ENCODE results near the gene TREML1.
A peak's percentile ranks its signal among the peaks of the same experiment; 100 is the strongest.
"Not testable (repeated sequence)": the region's sequence is repeated elsewhere in the genome, so short reads cannot be mapped to it uniquely, and the experiment has no call there.

The TREML1 gene, protein sequence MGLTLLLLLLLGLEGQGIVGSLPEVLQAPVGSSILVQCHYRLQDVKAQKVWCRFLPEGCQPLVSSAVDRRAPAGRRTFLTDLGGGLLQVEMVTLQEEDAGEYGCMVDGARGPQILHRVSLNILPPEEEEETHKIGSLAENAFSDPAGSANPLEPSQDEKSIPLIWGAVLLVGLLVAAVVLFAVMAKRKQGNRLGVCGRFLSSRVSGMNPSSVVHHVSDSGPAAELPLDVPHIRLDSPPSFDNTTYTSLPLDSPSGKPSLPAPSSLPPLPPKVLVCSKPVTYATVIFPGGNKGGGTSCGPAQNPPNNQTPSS

DNA sequence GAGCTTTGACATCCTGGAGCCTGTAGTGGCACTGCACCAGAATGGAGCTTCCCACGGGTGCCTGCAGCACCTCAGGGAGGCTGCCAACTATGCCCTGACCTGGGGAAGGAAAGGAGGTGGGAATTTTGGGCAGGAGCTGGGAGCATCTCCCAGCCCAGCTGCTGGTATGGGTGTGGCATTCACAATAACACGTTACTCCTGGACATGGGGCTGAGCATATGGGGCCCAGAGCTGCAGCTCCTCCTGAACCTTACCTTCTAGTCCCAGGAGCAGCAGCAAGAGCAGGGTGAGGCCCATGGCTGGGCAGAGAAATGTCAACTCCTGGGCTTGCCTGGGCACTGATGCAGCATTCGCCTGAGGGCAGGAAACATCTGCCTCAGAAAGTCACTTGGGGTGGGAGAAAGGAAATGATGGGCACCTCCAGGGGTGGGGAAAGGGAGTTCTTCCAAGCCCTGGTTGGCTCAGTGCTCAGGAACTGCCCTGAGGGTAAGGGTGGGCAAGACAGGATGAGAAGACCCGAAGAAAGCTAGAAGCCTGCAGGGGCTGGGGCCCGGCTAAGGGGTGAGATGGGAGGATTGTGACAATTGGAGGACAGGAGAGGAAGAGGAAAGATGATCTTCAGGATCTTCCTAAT is at the start of gene TREML1:
TSS of gene TREML1 (minus strand) at position 356 of the 634 bp plus-strand sequence. CDS start at position 297, 59 bp downstream.
- DNase-seq (ENCODE audit: low read depth), result no peak

DNA sequence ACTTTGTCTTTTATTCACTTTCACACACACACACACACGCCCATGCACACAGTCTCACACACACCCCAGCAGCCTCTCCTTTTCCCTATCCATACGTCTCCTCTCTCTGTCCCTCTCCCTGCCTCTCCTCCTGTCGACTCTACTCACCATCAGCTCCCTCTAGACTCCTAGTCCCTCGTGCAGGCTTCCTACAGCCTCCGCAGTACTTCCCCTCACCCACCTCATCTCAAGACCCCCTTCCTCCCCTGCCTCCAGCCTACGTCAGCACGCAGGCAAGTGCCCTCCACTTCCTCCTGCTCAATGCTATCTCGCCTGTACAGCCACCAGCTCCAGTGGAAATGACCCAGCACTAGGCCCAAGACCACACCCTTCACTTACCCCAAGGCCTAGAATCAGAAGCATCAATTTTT is 47.6 kb upstream of the TREML1 start:
- DNase-seq (ENCODE audit: low read depth), result no peak

DNA sequence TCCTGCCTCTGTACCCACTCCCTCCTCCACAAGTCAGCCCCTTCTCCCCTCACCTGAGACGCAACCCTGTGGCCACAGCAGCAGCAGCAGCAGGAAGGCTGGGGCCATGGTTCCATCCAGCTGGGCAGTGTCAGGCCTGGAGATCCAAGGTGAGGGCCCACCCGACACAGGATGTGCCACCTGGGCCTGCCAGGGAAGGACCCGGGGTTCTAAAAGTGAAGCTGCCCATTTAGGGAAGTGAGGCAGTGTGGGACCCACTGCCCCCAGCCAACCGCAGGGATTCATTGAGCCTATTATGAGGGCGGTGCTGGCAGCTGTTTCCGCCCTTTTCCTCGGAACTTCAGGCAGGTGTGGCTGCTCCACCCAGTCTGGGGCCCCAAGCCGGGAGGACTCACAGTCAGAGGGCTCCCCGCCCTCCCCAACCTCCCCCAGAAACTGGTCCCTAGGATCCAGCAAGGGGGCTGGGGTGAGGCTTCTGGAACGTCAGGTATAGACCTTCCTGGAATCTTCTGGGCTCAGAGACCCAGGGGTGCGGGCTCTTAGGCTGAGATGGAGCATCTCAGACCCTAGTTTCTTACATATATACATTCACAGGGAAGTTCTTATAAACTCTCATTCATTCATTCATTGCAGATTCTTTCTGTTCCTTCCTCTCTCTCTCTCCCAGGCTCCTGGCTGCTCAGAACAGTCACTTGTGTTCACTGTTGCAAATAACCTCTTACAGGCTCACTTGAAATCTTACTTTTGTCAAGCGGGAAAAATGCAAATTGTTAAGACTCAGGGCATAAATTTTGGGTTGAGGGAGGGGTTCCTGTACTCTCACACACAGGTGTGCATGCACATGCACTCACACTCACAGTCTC is 47.0 kb upstream of the TREML1 start, which contains the start of gene TREML2:
TSS of gene TREML2 (minus strand) at position 249 of the 863 bp plus-strand sequence. CDS start at position 108, 141 bp downstream.
- DNase-seq (ENCODE audit: low read depth), result no peak

DNA sequence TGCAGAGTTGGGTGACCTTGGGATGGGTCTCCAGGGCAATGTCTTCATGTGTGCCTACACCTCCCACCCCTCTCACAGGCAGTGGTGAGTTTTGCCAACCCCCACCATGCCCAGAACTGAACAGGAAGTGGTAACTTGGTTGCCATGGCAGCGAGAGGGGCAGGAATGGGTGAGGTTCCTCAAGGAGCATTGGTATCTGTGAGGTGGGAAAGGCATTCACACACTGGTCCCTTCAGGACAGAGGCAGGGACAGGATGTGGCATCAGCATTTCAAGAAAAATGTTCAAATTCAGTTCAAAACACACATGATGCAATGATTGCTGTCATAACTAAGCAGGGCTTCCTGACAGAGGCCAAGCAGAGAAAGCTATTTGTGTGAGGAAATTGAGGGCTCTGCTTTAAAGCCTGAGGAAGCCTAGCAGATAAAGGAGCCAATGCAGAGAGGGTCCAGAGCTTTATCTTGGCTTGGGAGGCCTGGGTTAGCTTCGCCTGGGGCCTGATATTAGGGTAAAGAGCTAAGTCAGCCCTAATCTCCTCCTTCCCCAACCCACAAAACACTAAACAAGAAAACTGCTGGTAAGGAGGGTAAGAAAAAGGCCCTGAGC is 46.3 kb upstream of the TREML1 start:
- DNase-seq (ENCODE audit: low read depth), result no peak

DNA sequence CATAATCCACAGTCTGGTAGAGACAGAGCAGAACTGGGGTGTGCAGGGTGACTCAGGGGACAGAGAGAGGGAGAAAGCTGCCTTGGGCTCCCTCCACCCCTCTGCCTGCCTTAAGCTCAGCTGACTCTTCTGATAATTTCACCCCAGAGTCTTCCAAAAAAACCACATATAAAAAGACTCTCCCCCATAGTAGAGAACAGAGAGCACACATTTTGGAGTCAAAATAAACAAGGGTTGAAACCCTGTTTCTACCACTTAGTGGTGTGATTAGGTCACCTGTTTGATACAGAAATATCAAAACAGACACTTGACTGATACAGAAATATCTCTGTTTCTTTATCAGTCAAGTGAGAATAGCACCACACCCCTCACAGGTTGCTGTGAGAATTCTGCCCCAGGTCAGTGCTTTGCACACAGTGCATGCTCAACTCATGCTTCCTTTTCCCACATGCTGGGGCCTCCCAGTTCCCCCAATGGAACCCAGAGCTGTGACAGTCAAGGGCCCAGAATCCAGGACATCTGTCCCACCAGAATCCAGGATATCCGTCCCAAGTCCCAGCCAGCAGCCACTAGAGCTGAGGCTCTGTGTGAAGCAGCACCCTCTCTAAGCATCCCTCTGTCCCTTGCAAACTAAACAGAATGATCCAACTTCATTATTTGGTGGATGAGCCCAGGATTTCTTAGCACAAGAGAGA is 45.6 kb upstream of the TREML1 start:
- DNase-seq (ENCODE audit: low read depth), result no peak

DNA sequence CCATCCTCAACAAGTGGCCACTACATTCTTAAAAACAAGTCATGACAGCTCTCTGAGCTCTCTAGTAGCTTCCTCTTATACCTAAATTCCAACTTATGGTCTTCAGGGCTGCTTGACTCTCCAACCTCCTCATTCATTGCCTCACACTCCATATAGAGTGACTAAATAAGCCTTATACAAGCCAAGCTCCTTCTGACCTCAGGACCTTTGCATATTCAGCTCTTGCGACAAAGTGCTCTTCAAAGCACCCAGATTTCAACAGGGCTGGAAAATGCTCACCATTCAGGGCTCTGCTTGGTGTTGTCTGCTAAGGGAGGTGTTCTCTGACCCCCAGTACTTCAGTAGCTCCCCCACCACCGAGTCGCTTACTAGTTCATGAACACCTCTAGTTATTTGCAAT is 43.1 kb upstream of the TREML1 start:
- no peak for DNase-seq (ENCODE audit: low read depth)

DNA sequence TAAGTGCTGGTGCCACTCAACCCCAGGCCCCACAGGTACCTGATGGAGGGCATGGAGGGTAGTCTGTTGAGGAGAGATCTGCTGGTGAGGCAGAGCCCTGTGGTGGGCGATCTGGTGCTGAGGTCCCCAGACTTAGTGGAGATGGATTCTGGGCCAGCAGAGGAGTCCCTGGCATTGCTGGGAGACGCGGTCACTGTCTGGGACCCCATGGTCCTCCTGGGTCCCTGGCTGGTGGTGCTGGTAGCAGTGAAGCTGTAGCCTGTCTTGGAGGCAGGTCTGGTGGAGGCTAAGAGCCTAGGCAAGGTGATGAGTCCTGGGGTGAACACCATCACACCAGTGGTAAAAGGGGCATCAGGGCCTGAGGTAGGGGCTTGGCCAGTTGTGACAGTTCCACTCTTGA is 40.2 kb upstream of the TREML1 start:
- DNase-seq (ENCODE audit: low read depth), result no peak

DNA sequence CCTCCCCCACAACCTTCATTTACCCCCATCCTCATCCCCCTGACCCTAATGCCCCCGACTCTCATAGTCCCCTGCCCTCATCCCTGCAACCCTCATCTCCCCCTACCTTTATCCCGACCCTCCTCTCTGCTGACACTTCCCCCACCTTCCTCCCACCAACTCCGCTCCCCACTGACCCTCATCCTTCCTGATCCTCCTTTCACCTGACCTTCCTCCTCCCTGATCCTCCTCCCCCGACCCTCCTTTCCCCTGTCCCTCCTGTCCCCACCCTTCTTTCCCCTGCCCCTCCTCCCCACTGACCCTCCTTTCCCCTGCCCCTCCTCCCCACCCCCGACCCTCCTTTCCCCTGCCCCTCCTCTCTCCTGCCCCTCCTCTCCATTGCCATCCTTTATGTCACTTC is 39.7 kb upstream of the TREML1 start:
- no peak for DNase-seq (ENCODE audit: low read depth)

DNA sequence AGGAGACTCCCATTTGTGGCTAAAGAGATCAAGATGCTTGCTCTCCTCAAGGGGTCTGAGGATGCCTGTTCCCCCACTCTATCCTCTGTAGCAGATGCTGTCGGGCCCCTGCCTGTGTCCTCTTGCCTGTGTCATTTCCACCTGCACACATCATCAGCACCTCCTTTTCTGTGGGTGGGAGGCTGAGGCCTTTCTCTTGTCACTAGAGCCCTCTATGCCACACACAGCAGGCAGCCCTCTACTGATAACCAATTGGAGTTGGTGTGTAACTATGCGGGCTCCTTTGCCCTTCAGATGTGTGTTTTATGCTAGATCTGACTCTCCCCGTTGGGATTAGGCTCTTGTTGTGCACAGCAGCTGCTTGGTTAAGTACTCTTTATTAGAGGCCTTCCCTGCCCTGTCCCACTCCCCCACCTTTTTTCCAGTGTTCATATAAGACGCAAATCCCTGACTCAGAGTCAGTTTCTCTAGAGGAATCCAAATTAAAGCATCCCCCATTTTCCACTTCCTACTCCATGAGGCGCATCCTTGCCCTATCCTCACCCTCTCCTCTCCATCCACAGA is 39.1 kb upstream of the TREML1 start:
- DNase-seq (ENCODE audit: low read depth), result no peak

DNA sequence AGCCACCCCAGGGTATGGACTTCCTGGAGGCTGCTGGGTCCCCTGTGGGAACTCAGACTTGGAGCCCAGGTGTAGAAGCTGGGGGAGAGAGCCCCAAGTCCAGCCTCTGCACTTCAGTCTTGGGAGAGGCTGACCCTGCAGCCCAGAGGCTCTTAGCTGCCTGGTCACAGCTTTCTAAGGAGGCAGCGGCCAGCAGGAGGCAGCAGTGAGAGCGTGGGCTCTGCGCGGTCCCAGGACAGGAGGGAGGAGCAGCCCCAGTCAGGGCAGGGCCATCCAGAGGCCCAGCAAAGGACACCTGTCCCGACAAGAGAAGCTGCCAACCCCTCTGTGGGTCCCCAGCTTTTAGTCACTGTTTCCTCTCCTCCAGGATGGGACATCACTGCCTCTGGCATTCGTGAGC is 37.4 kb upstream of the TREML1 start:
- DNase-seq (ENCODE audit: low read depth), result no peak

DNA sequence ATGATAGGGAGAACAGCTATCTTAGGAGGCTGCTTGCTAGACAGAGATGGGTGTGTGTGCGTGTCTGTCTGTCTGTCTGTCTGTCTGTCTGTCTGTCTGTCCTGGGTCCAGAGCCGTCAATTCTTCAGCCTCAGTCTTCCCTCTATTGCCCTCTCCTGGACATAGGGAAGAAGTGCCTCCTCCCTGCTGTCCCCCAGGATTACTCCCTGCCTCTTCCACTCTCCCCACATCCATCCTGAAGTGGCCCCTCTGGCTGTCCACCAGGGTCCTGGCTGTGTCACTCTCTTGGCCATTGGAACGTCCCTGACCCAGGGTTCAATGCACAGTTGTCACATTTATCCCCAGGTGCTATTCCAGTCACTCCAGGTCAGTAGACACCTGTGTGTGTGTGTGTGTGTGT is 36.6 kb upstream of the TREML1 start:
- DNase-seq (ENCODE audit: low read depth), result no peak

DNA sequence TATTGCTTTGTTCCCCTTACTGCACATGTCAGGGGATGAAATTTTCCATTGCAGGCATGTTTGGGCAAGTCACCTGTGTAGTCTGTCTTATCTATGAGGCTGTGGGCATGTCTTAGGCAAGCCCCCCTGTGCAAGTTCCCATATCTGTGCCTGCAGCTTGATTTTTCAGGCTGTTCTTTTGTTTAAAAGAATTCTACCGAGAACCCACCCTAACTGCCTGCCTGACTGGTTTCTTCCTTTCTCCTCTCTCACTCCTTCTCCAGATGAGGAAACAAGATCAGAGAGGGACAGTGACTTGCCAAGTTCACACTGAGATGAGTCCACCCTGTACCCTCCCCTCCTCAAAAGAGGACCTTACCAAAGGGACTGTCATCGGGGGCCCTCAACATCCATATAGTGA is 35.8 kb upstream of the TREML1 start:
- DNase-seq (ENCODE audit: low read depth), result no peak

DNA sequence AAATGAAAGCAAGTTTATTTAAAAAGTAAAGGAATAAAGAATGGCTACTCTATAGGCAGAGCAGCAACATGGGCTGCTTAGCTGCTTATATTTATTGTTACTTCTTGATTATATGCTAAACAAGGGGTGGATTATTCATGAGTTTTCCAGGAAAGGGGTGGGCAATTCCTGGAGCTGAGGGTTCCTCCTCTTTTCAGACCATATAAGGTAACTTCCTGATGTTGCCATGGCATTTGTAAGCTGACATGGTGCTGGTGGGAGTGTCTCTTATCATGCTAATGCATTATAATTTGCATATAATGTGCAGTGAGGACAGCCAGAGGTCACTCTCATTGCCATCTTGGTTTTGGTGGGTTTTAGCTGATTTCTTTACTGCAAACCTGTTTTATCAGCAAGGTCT is 34.9 kb upstream of the TREML1 start:
- DNase-seq (ENCODE audit: low read depth), result not testable (repeated sequence)

DNA sequence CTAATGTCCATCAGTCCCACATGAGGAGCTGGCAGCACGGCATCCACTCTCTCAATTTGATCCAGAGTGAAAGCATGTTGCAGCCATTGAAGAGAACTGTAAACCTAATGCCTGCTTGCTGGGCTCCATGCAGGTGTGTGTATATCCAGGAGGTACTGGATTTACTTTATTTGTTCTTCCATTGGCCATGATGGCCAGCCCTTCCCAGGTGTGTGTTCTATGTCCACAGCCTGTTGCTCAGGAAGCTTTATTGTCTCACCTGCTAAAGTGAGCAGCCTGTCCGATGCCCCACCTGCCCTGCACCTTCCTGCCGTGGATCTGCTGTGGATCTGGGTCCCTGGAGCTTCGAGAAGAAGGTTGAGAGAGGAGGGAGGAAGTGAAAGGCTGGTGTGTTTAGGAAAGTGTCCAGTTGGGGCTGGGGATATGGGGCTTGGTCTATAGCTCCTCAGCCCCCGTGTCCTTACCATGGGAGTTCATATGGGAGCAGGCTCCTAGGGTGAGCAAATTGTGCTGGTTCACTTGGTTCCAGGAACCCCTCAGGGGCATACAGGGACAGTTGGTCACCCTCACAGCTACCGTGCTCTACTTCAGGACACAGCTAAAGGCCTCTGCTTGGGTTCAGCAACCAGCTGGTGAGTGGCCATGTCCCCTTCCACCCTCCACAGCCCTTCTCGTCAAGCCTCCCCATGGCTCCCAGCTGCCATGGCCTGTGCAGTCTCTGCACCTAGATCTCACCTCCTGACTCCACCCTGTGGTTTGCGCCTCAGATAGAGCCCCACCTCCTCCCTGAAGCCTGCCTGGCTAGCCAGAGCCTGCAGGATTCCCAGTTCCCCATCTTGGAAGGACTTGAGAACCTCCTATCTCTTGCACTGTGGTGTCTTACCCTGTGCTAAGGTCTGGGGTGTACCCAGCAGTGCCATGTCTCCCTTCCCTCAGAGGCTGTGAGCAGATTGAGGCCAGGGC is 34.1 kb upstream of the TREML1 start:
- no peak for DNase-seq (ENCODE audit: low read depth)

DNA sequence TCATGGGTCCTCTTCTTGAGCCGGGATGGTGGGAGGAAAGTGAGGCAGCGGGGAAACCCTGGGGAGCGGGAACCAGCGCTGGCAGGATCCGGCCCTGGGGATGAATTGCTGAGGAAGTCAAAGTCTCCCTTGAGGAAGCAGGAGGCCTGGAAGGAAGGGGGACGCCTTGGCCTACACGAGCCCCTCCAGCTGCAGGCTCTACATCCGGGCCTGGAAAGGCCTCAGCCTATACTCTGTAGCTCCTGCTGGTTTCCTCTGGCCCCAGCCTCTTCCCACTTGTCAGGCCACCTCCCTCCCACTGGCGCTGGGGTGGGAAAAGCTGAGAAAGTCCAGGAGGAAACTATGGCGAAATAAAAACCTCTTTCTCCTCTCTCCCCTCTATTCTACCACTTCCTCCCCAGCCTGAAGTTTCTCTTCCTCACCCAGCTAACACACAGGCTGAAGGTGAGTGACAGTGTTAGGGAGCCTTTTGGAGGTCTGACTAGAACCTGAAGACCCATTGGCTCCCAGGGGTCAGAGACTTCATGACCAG is 31.9 kb upstream of the TREML1 start:
- no peak for DNase-seq (ENCODE audit: low read depth)

DNA sequence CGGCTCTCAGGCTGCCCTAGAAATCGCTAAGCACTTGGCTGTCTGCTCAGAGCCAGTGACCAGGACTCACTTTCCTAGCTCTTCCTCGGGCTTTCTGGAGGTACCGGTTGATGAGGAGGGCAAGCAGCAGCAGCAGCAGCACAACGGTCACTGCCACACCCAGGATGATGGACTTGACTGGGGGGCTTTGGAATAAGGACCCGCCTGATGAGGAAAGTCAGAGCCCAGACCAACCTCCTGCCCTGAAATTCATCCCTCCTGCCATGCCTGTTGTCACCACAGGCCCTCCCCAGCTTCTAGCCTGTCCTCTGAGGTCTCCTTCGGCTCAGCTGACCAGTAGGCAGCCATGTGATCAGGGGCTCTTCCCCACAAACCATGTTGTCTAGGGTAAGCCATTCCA is 30.6 kb upstream of the TREML1 start:
- DNase-seq (ENCODE audit: low read depth), result no peak

DNA sequence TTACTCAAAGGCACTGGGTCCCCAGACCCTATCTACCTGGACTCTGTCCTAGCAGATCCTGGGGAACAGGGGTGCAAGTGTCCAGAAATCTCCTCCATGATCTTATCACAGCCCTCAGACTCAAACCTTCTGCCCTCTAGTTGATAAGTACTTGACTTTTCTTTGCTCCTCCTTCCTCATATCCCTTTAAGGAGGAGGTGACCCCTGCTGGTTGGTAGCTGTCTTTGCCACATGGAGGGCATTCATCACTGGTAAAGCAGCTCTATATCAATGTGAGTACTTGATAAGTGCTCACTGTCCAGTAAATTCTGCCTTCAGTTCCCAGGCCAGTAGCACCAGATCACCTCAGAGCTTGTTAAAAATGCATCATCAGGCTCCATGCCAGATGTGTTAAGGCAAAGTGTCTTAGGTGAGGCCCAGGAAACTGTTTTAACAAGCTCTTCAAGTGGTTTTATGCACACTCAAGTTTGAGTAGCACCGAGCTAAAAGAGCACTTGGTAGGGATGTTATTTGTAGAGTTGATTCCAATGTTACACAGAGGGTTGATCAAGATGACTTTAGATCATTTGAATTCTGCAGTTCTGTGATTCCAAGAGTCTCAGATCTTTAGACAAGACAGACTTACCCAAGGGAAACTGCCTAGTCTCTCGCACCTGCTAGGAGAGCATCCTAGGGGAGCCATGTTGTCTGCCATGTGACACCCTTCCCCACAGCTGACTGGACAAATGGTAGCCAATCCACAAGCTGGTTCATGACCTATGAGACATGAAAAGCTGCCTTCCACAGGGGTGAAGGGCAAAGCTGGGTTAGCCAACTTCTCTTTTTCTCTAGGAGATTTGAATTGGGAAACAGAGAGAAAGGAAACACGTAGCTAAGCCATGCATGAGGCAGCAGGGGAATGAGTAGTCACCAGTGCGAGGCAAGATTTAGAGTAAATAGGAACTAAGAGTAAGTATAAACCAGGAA is 28.2 kb upstream of the TREML1 start:
- peak; percentile 28 for DNase-seq (ENCODE audit: low read depth)

DNA sequence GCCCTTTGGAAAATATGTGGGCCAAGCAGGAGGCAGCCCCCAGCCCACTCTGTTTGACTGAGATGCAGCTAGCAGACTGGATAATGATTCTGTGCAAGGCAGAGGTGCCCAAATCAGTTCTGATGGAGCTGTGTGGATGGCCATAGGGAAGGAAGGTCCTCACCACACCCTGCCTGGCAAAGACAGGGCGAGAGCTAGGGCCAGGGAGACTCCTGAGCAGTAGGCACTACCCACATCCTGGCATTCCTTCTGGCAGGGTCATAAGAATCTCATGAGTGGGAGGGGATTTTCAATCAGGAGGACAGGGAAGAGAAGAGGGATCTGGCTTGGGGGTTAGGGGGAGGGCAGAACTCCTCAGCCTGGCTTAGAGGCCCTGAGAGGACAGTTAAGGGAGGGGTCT is 27.4 kb upstream of the TREML1 start:
- DNase-seq (ENCODE audit: low read depth), result no peak

DNA sequence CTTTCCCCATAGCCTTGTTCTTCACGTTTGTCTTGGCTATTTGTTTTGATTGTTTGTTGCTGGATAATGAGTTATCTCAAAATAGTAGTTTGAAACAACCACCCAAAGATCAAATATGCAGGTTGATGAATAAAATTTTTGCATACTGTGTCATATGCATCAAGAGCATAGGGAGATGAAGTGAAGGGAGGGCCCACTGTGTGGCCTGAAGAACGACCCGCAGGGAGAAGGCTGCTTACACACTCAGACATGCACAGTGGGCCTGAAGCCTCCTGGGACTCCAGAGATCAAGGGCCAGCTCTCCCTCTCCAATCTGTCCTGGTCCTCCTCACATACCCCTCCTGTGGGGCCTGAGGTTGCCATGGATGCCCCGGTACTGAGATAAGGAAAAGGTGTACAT is 25.0 kb upstream of the TREML1 start:
- DNase-seq (ENCODE audit: low read depth), result no peak

Measured in non-pigmented ciliary epithelial cell (primary cell).